MCF 10A (cell line): Measurements from ENCODE around the gene GAS6. TPM values are rescaled to one million over a fixed set of nuclear protein-coding genes. Genes with fewer than 3 reads are reported as not detected.
"Not testable (repeated sequence)": the region's sequence is repeated elsewhere in the genome, so short reads cannot be mapped to it uniquely, and the experiment has no call there.

Experiments used
- BruUV-seq: library from RNA; stranded (reverse); fragments of 400-500 nt; replicated peaks from 2 replicates; lab custom pipeline; 2021; lab: Mats Ljungman, UMichigan
- CTCF ChIA-PET: fragments of 300-600 bp; sonication (Branson Sonifier 250); formaldehyde crosslinking; extraction: SDS; loops from one replicate; lab custom pipeline; 2021; ENCODE audit warnings: antibody characterized with exemption, inconsistent platforms; lab: Yijun Ruan, JAX
- POLR2A ChIA-PET: fragments of 300-600, 350-650 bp; sonication (Branson Sonifier 250); formaldehyde crosslinking; extraction: SDS; loops from one replicate; lab custom pipeline; 2020; ENCODE audit warnings: antibody characterized with exemption, inconsistent platforms; lab: Yijun Ruan, JAX
- DNase-seq: peaks from one replicate; pipeline ENCODE4 v3.0.0-alpha.2; 2018; ENCODE audit not compliant: unreplicated experiment
- H3K27ac Mint-ChIP-seq: one replicate; pipeline ENCODE4 v1.8.0; 2022; ENCODE audit warnings: mild to moderate bottlenecking, low read depth, mixed read lengths; ENCODE audit not compliant: unreplicated experiment
- H3K27me3 Mint-ChIP-seq: one replicate; pipeline ENCODE4 v1.8.0; 2022; ENCODE audit warnings: mixed read lengths; ENCODE audit not compliant: insufficient read depth, unreplicated experiment
- H3K36me3 Mint-ChIP-seq: one replicate; pipeline ENCODE4 v1.8.0; 2022; ENCODE audit warnings: mild to moderate bottlenecking, moderate library complexity, mixed read lengths; ENCODE audit not compliant: insufficient read depth, unreplicated experiment
- H3K4me1 Mint-ChIP-seq: one replicate; pipeline ENCODE4 v1.8.0; 2022; ENCODE audit warnings: mixed read lengths; ENCODE audit not compliant: insufficient read depth, unreplicated experiment
- H3K4me3 Mint-ChIP-seq: one replicate; pipeline ENCODE4 v1.8.0; 2022; ENCODE audit warnings: mild to moderate bottlenecking, moderate library complexity, mixed read lengths; ENCODE audit not compliant: unreplicated experiment
- H3K9me3 Mint-ChIP-seq: one replicate; pipeline ENCODE4 v1.8.0; 2022; ENCODE audit warnings: mixed read lengths; ENCODE audit not compliant: unreplicated experiment
- intact Hi-C: fragments of 100-400 bp; cut with micrococcal nuclease; formaldehyde crosslinking; loops from 2 replicates; pipeline ENCODE4 v1.14.1; 2022
- total RNA-seq: library from RNA; stranded (reverse); gene quantifications from 2 replicates; pipeline ENCODE4 v1.2.3, GENCODE V29; 2022
- TF ChIP-seq, protein P1 (sequence below): fragments of 200-600 bp; IDR thresholded peaks from one replicate; pipeline ENCODE4 v1.8.0; 2022; ENCODE audit warnings: antibody characterized with exemption, mild to moderate bottlenecking; ENCODE audit not compliant: unreplicated experiment

The GAS6 gene
- total RNA-seq, 1 experiment from 2014 or later: 92.3 TPM

DNA sequence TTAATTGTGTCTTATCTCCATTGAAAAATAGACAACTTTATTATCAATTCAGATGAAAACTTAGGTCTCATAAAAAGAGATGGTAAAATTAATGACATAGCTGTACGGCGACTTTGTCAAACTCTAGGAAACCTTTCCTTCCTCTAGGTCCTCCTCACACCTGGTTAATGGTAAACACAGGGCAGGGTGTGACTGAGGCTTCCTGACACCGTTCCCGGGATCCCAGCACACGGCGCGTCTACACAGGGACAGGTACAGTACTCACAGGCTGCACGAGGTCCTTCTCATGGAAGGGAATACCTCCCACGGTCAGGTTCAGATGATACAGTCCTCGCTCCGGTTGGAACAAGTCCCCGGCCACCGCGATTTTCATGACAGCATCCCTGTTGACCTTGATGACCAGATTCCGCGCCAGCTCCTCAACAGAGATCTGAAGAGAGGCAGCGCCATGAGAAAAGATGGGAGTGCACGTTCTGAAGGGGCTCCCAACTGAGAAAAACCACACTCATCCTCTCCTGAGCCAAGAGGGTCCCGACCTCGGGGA lies 35.5 kb downstream of the GAS6 start:
- no peak for DNase-seq
- no TSS peak for BruUV-seq
- Mint-ChIP-seq H3K4me3 (no peak overlapping the region), H3K4me1 (peaks cover 5% of the 10 kb centered on the region), H3K36me3 (peaks cover 86% of the 10 kb centered on the region), H3K9me3 (no peaks in the 10 kb centered on the region), H3K27me3 (no peaks in the 10 kb centered on the region), H3K27ac (no peak overlapping the region)
- intact Hi-C loops: no loop called here
- CTCF ChIA-PET: no interaction called here
- POLR2A ChIA-PET: no interaction called here
- TF ChIP-seq, protein P1, sequence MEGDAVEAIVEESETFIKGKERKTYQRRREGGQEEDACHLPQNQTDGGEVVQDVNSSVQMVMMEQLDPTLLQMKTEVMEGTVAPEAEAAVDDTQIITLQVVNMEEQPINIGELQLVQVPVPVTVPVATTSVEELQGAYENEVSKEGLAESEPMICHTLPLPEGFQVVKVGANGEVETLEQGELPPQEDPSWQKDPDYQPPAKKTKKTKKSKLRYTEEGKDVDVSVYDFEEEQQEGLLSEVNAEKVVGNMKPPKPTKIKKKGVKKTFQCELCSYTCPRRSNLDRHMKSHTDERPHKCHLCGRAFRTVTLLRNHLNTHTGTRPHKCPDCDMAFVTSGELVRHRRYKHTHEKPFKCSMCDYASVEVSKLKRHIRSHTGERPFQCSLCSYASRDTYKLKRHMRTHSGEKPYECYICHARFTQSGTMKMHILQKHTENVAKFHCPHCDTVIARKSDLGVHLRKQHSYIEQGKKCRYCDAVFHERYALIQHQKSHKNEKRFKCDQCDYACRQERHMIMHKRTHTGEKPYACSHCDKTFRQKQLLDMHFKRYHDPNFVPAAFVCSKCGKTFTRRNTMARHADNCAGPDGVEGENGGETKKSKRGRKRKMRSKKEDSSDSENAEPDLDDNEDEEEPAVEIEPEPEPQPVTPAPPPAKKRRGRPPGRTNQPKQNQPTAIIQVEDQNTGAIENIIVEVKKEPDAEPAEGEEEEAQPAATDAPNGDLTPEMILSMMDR: no peak

DNA sequence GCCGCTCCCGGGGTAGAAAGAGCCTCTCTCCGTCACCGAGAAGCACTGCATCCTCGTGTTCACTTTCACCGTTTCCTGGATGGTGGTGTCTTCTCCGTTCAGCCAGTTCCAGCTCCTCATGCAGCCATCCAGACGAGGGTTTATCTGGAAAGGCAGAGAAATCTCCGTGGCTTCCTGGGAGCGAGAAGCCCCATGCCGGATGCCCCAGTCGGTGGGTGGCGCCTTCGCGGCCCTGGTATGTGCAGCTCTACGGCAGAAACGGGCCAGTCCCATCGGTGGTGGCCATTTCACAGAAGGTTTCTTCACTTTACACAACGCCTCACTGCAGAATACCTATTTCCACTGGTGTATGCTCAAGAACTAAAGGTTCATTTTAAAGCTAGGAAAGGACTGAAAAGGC lies 36.9 kb downstream of the GAS6 start:
- Mint-ChIP-seq H3K27me3 (no peaks in the 10 kb centered on the region), H3K9me3 (no peaks in the 10 kb centered on the region), H3K36me3 (peaks cover 80% of the 10 kb centered on the region), H3K4me1 (peaks cover 6% of the 10 kb centered on the region), H3K4me3 (no peak overlapping the region), H3K27ac (no peak overlapping the region)
- TF ChIP-seq, protein P1: no peak
- DNase-seq: no peak
- ChIA-PET CTCF (no interaction called here), POLR2A (no interaction called here)
- BruUV-seq: no TSS peak
- intact Hi-C loops: no loop called here

DNA sequence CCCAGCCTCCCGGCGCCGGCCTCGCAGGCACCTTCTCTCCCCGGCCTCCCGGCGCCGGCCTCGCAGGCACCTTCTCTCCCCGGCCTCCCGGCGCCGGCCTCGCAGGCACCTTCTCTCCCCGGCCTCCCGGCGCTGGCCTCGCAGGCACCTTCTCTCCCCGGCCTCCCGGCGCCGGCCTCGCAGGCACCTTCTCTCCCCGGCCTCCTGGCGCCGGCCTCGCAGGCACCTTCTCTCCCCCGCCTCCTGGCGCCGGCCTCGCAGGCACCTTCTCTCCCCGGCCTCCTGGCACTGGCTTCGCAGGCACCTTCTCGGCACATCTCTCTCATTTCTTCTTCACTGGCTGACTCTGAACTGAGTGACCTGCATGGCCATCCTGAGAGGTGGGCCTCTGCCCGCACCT lies 37.4 kb downstream of the GAS6 start:
- H3K27ac Mint-ChIP-seq, BruUV-seq, DNase-seq, H3K4me3 Mint-ChIP-seq, H3K27me3 Mint-ChIP-seq, POLR2A ChIA-PET, H3K9me3 Mint-ChIP-seq, intact Hi-C loops: not testable (repeated sequence)
- CTCF ChIA-PET: interaction anchor here (0.6 kb wide), 1 partner anchor 248 kb away, joined by 4 read pairs; no protein-coding TSS in a partner anchor
- Mint-ChIP-seq H3K36me3 (peaks cover 78% of the 10 kb centered on the region), H3K4me1 (peaks cover 12% of the 10 kb centered on the region)

DNA sequence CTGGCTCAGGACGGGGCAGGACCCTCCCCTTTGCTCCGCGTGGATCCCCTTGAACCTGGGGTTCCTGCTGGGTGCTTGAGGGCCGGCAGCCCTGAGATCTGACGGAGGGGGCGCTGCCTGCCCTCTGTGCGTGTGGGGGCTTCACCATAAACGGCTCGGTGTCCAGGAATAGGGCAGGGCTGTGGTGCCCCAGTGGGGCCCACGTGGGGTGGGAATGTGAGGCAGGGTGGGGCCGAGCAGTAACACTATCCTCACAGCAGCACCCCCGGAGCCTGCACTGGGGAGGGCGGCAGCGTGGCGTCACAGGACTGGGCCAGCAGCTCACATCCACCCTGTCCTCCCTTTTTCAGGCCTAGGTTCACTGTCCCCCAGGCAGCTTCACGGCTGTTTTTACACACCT lies 38.0 kb downstream of the GAS6 start:
- Mint-ChIP-seq H3K9me3 (no peaks in the 10 kb centered on the region), H3K27me3 (no peaks in the 10 kb centered on the region), H3K4me1 (peaks cover 17% of the 10 kb centered on the region), H3K36me3 (peaks cover 78% of the 10 kb centered on the region), H3K27ac (no peak overlapping the region), H3K4me3 (no peak overlapping the region)
- intact Hi-C loops: no loop called here
- ChIA-PET POLR2A (interaction anchor here (0.6 to 1.6 kb wide), 2 partner anchors 12 to 26 kb away, joined by 4 to 8 read pairs; no protein-coding TSS in a partner anchor), CTCF (interaction anchor here (0.6 kb wide), 1 partner anchor 394 kb away, joined by 3 read pairs; no protein-coding TSS in a partner anchor)
- TF ChIP-seq, protein P1: no peak
- BruUV-seq: no TSS peak
- no peak for DNase-seq
